ENCODE results near the gene TDP1.
A peak's percentile ranks its signal among the peaks of the same experiment; 100 is the strongest.

TDP1 gene
- total RNA-seq: 67.3 to 88.0 reads per million in 2 donors

DNA sequence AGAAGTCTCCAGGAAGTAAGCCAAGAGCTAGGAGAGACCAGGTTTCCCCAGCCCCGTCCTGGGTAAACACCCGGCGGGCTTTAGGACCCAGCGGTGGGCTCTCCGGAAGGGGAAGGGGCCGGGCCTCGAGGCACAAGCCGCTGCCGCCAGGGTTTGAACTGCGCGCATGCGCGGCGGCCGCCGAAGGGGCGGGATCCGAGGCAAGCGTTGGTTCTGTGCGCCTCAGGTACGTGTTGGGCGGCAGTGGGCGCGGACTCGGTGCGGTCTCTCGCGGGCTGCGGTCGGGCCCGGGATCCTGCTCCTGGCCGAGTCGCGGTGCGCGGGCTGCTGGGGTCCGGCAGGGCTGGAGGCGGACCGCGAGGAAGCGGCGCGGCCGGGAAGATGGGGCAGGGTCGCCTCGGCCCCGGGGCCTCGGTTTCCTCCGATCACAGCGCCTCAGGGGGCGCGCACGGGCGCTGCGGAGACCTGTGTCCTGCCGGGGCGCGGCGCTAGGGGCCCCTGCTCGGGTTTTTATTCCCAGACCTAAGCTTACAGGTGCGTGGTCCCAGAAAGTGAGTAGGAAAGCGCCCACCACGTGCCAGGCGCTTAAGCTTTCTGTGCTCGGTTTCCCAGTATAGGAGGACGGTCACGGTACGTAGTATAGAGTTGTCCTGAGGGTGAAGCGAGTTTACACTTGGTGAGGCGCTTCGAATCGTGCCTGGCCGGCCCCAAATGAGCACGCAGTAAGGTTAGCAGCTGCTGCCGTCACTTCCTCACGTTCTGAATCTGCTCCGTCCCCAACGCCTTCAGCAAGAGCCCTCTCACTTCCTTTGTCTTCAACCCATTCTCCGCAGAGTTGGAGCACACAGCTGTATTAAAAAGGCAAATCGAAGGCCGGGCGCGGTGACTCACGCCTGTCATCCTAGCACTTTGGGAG is at the start of gene TDP1:
Gene TDP1 (plus strand): TSS at position 183 of the 916 bp plus-strand sequence. CDS start 7,188 bp downstream, outside the sequence.
- peak; percentile 98 for DNase-seq

DNA sequence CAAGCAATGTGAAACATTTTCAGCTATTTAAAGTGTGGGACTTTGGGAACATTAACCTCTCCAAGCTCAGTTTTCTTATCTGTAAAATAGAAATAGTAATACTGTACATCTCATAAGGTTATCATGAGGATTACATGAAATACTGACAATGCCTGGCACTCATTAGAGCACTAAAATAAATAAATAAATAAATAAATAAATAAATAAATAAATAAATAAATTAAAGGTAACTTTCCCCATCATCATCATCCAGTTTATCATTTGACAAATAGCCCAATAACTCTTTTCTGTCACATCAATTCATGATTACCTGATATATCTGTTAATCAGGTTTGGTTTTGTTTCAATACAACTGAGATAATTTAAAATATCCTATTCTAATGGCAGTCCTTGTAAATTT is 49.7 kb upstream of the TDP1 start:
- no peak for DNase-seq

DNA sequence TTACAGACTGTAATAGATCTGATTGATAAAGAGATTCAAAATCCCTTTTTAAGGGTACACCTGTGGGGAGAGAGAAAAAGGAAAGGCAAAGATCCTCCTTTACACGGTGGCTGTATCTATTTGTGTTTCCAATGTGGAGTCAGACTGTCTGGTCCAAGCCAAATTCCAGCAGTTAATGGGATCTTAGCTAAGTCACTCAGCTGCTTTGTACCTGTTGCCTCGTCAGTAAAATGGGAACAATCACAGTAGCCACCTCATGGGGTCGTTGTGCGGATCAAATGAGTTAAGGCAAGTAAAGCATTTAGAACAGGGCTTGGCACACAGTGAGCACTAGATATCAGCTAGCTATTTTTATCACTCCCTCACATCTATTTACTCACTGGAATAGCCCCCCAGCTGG is 48.1 kb upstream of the TDP1 start:
- DNase-seq: no peak

DNA sequence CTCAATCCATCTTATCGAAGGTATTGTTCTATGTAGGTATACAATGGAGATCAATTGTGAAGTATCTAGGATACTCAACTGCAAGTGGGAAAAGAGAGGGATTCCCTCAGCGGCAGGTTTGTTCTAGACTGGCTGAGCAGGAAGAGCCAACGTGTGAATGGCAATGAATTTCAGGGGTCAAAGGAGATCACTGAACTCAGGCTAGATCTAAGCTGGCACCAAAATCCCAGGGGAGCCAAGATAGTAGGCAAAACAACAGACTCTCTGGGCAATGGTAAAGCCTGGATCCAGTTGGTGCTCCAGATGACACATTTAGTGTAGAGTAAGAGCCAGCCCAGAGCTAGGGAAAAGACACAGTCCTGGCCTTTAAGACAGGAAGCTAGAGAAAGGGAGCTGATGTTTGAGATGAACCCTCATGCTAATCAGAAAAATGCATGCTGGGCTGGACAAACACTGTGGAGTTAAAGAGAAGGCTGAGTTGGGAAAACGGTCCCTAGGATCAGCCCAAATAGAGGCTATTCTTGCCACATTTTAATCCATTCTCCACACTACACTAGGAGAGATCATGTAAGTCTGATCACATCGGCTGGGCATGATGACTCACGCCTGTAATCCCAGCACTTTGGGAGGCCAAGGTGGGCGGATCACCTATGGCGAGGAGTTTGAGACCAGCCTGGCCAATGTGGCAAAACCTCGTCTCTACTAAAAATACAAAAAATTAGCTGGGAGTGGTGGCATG is 46.8 kb upstream of the TDP1 start:
- DNase-seq: no peak

DNA sequence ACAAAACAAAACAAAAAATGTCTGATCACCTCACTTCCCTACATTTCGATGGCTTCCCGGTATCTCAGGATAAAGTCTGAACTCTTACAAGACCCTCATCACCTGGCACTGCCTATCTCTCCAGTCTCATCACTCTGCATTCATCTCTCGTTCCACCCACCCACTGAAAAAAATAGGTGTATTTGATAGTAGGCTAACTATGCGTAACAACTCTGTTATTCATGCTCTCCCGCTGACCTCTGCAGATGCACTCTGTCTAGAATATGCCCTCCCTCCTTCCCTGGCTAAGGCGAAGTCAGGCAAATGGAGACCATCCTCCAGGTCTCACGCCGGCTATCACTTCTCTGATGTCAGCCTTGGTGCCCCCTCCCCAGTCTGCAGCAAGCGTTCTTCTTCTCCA is 46.1 kb upstream of the TDP1 start:
- no peak for DNase-seq

DNA sequence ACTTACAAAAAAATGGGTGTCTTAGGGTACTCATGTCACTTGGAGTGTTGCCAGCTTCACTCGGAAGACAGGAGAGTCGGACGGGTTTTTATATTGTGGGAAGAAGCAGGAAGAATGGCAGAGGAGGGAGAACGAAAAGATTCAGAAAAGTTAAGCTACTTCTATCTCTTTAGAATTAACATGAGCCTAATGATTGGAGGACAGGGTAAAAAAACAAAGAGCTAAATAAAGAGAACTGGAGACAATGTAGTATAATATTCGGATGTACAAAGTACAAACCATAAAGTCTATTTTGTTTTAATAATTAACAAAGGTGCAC is 45.1 kb upstream of the TDP1 start:
- no peak for DNase-seq

DNA sequence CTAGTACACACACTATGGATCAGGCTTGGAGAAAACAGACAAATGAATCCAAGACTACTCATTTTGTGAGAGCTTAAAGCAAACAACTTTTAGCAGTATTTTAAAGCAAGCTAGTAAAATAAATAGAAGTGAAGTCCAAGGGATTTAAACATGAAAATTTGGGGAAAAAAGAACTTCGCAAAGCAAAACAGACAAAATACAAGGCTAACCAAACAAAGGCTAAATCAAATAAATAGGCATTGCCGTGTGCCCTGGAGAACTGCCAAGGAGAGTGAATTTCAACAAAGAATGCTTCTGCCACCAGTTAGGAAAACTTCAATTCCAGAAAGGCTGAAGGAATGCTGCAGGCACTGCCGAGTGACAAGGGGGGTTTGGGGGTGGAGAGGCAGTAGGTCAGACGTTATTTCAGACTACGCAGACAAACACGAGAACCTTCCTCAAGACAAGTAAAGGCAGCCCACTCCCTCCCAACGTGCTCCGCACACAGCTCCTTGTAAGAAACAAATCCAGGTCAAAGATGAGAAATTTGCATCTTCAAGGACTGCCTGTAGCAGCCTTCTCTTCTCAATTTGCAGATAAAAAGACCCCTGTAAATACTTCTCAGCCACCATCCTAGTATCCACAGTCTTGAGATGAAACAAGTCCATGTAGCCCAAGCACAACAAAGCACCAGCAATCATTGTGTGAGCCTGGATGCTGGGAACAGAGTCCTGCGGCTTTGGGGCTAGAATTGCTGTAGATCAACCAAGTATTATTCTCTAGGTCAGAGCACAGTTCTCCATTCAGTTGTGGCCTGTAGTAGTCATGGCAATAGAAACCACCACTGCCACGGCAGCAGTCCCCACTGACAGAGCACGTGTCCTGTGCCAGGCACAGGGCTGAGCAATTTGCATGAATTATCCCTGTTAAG is 44.5 kb upstream of the TDP1 start:
- DNase-seq: no peak

DNA sequence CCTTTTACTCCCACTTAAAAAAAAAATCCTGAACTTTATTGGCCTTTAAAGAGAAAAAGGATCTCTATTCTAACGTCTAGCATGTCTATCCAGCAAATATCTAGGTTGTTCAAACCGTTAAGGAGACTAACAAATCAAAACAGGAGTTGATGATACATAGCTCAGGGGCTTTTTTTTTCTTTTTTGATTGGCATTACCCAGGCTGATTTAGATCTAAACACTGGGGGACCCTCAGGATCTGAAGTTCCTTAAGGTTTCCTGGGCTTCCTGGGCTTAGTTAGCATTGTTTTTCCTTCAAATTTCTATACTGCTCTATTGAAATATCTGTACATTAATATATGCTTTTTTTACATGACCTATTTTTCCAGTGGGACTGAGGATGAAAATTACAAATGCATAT is 43.5 kb upstream of the TDP1 start:
- DNase-seq: no peak

DNA sequence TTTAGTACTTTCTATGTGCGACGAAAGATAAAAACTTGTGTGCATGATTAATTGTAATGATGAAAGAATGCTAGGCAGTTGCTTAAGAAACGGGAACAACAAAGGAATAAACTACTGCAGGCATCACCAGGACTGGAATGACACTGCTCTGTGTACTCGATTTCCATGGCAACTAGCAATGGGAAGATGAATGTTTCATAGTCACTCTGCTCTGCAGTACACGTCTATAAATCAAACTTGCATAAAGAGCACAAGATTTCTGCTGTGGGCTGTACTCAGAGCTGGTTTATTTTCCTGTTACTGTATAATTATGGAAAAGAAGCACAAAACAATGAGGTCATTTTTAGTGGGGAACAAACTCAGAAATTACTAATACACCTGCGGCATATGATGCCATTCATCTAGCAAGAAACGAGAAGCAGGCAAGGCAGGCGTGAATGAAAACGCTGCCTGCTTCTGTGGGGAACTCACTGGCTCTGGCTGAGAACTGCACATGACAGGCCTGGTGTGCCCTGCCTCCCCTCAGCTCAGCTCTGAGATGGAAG is 43.0 kb upstream of the TDP1 start:
- no peak for DNase-seq

DNA sequence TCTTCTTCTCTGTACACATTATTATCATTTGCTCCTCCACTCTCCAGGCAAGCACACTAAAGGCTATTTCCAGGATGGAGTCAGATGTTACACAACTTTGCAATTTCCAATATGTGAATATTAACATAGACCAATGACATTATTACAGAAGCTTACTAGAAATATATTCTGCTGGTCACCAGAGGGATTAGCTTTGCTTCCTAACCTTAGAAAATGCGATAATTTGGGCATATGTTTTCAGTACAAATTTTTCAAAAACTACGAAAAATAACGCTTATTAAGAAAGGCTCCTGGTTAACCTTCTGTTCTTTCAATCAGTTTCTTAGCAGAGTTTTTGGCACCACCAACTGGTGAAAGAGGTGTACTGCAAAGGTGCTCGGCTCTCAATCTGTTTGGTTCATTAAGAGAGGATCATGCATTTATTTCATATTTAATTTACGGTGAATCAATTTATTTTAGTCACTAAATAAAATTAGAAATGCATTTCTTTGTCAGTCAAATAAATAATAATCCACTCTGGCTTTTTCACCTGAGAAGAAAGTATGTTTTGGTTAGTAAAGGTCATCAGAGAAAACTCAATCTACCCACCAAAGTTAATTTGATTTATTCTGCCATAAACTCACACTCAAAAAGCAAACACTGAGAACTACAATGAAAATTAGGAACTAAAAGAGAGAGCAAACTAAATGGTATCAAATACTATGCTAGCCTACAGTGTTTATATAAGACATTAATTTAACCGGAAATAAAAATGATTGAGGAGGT is 40.4 kb upstream of the TDP1 start:
- DNase-seq: no peak

DNA sequence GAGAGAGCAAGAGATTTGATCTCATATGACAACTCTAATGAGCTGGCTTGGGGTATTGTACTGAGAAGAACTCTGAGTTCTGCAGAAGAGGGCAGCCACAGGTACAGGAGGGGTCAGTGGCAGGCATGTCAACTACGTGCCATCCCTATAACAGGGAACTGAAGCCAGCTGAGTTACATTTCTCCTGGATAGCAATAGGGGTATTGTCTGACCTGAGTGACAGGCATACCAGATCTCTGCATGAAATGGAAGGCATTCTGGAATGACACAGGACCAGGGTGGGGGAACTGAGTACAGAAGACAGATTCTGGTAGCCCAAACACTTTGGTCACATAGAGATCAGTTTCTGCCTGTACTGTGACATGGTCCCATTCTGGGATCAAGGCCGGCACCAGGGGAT is 37.0 kb upstream of the TDP1 start:
- no peak for DNase-seq

DNA sequence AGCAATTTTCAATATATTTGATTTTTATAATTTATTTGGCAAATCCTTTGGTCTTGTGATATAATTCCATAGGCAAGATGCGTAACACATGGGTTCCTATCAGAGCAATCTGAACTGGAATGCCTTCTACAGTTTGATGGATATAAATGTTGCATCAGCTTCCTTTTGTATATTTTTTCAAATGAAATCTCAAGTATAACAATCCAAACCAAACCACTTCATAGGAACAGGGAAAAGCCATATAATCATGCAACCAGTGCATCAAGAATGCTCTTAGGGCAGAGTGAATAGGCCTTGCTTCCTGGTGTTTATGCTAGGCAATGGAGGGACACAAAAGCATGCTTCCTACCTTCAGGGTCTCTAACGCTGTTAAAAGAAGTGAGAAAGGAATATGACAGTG is 35.7 kb upstream of the TDP1 start:
- no peak for DNase-seq

DNA sequence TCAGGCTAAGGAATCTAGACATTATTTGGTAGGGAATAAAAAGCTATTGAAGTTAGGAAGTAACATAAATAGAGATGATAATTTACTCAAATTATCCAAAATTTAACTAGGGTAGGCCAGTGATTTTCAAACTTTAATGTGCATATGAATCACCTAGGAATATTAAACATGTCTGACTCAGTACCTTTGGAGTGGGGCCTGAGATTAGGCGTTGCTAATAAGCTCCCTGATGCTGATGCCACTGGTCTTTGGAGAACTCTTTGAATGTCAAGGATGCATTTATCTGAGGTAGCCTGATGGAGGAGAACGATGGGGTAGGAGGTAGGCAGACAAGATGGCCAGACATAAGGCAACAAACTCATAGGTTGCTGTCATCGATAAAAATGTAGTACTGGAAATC is 34.4 kb upstream of the TDP1 start:
- no peak for DNase-seq

DNA sequence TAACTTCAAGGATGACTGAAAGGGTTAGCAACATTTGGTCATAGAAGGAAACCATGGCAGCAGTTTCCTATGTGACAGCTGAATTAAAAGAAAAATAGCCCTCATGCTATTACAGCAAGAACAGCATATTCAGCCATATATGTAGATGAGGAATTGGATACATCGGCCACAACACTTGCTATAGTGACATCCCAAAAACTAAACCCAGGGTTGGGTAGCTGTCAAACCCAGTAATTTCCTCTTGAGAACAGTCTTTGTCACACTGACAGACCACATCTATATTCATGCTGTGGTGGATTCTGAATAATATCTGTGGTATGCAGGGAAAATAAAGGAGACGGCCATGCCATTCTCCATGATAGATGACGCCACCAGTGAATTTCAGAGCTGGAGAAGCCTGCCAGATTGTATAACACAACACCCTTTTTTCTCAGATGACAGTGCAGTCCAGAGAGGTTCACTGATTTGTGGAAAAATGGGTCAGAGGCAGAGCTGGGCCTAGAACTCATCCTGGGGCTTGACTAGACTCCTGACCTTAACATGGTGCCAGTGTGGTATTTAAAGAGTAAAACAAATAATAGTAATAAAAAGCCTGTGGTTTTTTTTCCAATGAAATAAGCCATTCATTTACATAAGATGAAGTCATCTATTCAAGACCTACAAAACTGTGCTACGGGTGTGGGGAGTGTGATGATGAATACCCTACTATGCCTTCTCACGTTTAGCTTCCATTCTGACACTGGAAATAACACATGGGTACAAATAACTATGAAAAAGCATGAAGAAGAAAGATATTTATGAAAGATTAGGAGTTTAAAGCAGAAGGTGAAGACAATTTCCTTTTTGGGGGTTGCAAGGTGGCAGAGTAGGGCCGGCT is 33.5 kb upstream of the TDP1 start:
- DNase-seq: no peak

DNA sequence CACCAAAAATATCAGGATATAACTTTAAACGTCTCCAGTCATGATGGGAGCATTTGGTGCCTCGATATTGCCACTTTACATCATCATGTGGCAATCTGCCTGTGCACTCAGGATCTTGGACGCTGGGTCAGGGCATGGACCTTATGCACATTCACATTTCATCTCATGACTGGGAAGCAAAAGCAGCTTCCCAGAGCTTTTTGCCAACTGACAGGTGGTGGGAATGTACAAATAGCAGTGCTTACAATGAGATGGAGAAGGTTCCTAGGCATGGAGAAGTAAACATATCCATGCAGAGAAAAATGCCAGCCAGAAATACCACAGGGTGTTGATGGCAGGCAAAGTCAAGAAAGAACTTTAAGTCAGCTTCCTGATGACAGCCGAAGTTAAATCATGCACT is 31.5 kb upstream of the TDP1 start:
- no peak for DNase-seq

DNA sequence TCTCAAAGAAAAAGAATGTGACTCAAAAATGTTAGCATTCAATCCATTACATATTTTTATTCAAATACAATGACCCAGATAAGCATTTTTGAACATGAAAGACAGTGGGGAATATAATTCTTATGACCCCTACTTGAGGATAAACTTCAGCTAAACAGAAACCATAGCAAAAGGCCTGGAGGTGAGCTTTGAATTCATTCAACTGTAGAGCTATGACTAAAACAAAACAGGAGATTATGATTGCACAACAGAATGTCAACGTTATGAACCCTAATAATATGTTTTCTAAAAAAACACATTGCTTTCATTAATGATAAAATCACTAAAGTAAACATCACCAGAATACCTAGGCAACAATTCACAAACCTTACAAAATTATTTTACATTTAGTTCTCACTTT is 29.0 kb upstream of the TDP1 start:
- DNase-seq: no peak

DNA sequence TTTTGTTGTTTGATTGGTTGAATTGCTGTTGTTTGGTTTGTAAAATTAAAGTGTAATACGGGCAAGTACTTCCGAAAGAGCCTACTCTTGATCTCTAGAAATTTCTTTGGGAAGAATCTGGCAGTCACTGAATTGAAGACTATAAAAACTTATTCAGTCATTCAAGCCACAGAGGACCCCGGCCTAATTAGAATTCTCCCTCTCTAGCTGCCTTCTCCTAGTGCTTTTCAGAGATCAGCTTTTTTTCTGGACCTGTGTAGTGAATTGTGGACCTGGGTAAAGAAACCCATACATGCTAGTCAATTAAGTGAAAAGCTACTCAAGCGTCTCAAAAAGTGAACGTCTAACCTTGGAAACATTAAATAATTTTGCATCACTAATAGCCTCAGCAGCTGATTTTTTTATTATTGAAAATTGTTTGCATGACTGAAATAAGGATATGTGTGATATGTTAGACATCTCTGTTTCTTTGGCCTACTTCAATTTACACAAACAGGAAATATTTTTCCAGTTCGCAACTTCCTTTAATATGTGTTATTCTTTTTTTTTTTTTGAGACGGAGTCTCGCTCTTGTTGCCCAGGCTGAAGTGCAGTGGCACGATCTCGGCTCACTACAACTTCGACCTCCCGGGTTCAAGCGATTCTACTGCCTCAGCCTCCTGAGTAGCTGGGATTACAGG is 28.4 kb upstream of the TDP1 start:
- no peak for DNase-seq

DNA sequence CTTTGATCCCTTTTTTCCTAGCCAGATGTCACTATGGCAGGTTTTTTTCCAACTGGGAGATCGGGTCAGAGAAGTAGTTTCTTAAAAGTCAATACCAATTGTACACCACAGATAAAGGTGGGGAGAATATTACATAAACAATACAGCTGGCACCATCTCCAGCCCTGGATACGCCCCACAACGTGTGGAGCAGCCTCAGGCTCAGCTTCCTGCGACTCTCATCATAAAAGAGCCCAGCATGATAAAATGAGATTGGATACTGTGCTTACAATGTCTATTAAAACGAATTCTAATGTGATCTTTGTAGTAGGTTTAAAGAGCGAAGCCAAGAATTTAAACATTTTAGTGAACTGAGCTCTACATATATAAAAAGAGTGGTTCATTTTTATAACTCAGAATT is 22.7 kb upstream of the TDP1 start:
- no peak for DNase-seq

DNA sequence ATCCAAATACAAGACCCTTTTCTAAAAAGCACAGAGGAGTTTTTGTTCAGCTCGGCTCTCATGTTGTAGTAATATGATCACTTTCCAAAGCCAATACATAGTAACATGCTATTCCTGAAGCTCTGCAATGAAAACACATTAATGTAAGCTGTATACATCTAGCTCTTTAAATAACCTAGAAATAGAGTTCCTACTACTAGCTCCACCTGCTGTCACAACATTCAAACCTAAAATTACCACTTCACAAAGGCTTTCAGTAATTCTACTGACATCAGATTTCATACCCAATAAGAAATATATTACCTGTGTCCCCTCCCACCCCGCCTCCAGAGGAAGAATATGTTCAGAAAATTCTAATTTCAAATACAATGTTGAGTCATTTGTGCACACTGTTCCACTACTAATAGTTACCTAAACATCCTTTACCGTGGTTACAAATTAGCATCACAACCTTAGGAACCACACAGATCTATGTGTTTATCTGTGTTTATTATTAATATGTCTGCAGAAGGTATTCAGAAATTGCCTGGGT is 19.0 kb upstream of the TDP1 start:
- DNase-seq: no peak

DNA sequence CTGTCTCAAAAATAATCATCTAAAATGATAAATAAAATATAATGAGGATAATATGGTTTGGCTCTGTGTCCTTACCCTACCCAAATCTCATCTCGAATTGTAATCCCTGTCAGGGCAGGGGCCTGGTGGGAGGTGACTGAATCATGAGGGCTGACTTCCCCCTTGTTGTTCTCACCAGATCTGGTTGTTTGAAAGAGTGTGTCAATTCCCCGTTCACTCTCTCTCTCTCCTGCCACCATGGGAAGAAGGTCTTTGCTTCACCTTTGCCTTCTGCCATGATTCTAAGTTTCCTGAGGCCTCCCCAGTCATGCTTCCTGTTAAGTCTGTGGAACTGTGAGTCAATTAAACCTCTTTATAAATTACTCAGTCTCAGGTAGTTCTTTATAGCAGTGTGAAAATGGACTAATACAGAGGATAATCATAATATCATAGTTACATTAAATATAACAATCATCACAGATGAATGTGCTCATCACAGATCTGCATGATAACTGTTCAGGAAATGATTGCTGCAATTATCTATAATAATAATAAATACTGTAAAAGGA is 13.8 kb upstream of the TDP1 start:
- DNase-seq: no peak

Measured in activated gamma-delta T cell (primary cell).